ENCODE results near the gene CEMP1. TPM values are rescaled to one million over a fixed set of nuclear protein-coding genes. Genes with fewer than 3 reads are reported as not detected.

Gene CEMP1, protein sequence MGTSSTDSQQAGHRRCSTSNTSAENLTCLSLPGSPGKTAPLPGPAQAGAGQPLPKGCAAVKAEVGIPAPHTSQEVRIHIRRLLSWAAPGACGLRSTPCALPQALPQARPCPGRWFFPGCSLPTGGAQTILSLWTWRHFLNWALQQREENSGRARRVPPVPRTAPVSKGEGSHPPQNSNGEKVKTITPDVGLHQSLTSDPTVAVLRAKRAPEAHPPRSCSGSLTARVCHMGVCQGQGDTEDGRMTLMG
- 0.09 TPM in 1 of 2 replicates, not detected in the other for total RNA-seq

GRCh38 chr16:2531371-2531695 is at the start of gene CEMP1:
Gene CEMP1, minus strand, starts transcription at chr16:2531408. Its CDS starts 335 bp downstream, at chr16:2531073.

DNA sequence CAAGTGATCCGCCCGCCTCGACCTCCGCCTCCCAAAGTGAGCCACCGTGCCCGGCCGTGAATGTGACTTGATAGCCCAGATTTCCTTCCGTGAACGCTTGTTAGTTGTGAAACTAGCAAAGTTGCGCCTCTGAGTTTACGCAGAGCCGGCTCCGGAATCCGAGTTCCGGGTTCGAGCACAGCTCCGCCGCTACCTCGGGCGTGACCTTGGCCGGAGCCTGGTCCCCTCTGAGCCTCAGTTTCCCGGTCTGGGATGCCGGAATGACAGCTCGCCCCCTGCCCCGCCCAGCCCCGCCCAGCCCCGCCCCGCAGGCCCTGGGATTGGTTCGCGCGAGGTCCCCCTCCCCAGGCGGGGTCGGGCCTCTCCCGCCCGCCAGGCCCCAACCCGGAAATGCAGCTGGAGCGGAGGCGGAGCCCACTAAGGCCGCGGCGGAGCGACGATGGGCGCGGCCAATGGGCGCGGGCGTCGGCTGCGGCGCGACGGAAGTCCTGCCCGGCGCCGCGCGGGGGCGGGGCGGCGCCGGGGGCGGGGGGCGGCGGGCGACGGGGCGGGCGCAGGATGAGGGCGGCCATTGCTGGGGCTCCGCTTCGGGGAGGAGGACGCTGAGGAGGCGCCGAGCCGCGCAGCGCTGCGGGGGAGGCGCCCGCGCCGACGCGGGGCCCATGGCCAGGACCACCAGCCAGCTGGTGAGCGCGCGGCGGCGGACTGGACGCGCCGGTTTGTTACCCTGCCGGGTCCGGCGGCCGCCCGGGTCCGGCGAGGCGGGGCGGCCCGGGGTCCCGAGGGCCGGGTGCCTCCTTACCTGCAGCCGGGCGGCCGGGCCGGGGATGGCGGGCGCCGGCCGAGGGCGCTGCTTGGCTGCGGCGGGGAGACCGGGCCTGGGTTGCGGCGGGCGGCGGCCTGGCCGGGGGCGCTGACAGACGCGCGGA is 6.5 kb upstream of the CEMP1 start, which contains the start of gene PDPK1:
PDPK1 (plus strand) TSS at position 571 of the 929 bp plus-strand sequence; CDS start at position 663, 92 bp downstream.

GRCh38 chr16:2520097-2520783 is 11.0 kb downstream of the CEMP1 start, which contains the start of gene AMDHD2:
Gene AMDHD2, plus strand, starts transcription at chr16:2520371. Its CDS starts 88 bp downstream, at chr16:2520459.

DNA sequence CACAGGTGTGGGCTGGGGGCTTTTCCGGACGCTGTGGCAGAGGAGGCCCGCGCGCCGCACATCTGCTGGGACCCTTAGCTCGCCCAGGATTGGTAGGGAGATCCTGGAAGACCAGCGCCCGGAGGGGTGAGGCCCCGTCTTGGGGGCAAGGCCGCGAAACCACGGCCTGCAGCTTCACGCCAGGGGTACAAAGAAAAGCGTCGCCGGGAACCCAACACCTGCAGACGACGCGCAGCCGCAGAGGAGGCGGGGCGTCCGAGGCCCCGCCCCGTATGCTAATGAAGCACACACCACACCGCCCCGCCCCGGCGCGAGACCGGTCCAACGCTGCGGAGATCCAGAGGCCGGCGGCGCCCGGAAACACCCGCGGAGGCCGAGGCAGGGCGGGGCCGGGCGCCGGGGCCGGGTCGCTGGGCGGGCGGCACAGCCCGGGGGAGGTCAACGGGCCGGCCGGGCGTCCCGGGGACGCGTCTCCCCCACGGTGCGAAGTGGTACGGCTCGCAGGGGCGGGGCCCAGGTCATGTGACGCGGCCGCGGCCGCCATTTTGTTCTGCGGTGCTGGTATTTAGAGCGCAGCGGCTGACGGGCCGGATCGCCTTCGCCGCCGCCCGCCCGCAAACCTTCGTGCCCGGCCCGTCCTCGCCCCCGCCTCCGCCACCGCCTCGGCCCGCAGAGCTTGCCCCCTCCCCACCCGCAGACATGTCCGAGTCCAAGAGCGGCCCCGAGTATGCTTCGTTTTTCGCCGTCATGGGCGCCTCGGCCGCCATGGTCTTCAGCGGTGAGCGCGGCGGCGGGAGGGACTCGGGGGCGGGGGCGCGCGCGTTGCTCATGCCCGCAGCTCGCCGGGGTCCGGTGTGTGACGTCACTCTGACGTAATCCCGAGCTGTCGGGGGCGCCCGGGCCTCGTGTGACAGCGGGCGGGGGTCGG is 17.5 kb downstream of the CEMP1 start, which contains the start of gene ATP6V0C:
ATP6V0C (plus strand) TSS at position 548 of the 928 bp plus-strand sequence; CDS start at position 700, 152 bp downstream.

Other genes with a start within 250 kb of the CEMP1 start
- gene ABCA3, start 190.7 kb downstream of the CEMP1 start, total RNA-seq = 1.5 and 5.3 TPM in 2 replicates
- 4.2 and 12.5 TPM in 2 replicates for gene CCNF, start 102.0 kb downstream of the CEMP1 start, total RNA-seq
- gene TEDC2, start 71.3 kb downstream of the CEMP1 start, total RNA-seq = 3.0 and 5.4 TPM in 2 replicates
- 0.59 and 1.9 TPM in 2 replicates for gene NTN3, start 60.1 kb downstream of the CEMP1 start, total RNA-seq
- 20.8 and 32.5 TPM in 2 replicates for gene TBC1D24, start 56.3 kb downstream of the CEMP1 start, total RNA-seq
- gene ATP6V0C, start 17.5 kb downstream of the CEMP1 start, total RNA-seq = 15.1 and 16.4 TPM in 2 replicates
- gene AMDHD2, start 11.0 kb downstream of the CEMP1 start, total RNA-seq = 33.6 and 42.2 TPM in 2 replicates
- 23.2 and 30.3 TPM in 2 replicates for gene PDPK1, start 6.6 kb upstream of the CEMP1 start, total RNA-seq
- 20.2 and 34.1 TPM in 2 replicates for gene KCTD5, start 151.1 kb upstream of the CEMP1 start, total RNA-seq
- 0.30 and 0.42 TPM in 2 replicates for gene PRSS27, start 188.8 kb upstream of the CEMP1 start, total RNA-seq
- gene SRRM2, start 221.2 kb upstream of the CEMP1 start, total RNA-seq = 48.4 and 103 TPM in 2 replicates
- 124 and 257 TPM in 2 replicates for gene ELOB, start 245.9 kb upstream of the CEMP1 start, total RNA-seq